Stimulated activated CD8-positive, alpha-beta memory T cell treated with anti-CD3 and anti-CD28 coated beads, Interleukin-15, amount 100 ng/mL, for 48 hours (primary cell): ENCODE measurements around the gene CELSR1.
"Not testable (repeated sequence)": the region's sequence is repeated elsewhere in the genome, so short reads cannot be mapped to it uniquely, and the experiment has no call there.

Experiments
- DNase-seq, 2 donors: peaks; one replicate each; pipeline ENCODE4 v3.0.0-alpha.2; 2020; ENCODE audit warnings: low read depth in 2 of 2

CELSR1 gene

DNA sequence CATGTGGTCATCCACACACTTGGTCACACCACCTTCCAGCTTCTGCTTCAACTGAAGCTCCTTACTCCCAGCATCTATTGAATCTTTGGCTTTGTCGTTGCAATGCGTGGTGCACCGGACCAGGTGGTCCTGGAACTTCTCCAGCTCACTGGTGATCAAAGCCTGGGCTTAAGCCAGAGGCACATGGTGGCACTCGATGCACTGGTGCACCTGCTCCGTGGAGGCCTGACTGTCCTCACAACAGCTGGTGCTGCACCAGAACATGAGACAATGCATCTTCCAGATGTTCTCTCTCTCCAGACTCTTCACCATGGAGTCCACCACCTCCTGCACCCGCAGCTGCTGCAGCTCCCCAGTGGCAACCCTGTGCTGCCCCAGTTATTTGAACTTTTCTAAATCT, 56.0 kb downstream of the CELSR1 start:
- no peak for DNase-seq

DNA sequence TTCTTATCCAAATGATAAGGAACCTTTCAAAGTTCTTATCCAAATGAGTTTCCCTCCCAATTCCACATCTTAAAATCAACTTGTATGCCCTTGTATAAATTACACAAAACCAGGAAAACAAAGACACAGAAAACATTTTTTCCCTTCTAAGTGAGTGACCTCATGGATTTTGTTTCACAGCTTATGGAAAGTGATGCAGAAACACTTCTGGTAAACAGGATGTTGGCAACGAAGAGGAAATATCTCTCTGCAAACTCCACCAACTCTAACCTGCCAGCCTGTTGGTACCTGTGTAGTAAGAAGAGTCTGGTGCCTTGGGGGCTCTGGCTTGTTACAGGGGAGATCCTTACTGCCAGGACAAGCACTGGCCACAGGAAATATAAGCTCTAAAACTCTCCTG, 57.0 kb downstream of the CELSR1 start:
- DNase-seq = no peak

GRCh38 chr22:46479046-46479445, 58.4 kb downstream of the CELSR1 start:
- DNase-seq = no peak

GRCh38 chr22:46478083-46478551, 59.3 kb downstream of the CELSR1 start:
- no peak for DNase-seq

- peak in 1 of 2 donors; percentile 25 for DNase-seq
These were observed 60.9 kb downstream of the CELSR1 start for GRCh38 chr22:46476547-46476941.

- DNase-seq = no peak
These were observed 63.4 kb downstream of the CELSR1 start for GRCh38 chr22:46473896-46474557.

GRCh38 chr22:46473021-46473779, 64.2 kb downstream of the CELSR1 start:
- no peak for DNase-seq

DNA sequence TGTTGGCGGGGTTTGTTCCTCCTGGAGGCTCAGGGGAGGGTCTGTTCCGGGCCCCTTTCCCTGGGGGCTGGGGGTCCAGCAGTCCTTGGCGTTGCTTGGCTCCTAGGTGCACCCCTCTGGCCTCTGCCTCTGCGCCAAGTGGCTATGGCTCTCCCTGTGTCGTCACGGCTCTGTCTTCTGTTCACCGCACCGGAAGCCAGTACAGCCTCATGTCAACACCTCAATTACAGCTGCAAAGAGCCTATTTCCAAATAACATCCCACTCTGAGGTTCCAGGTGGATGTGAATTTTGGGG, 64.8 kb downstream of the CELSR1 start:
- no peak for DNase-seq

- no peak for DNase-seq
These were observed 65.3 kb downstream of the CELSR1 start for GRCh38 chr22:46471901-46472721.

GRCh38 chr22:46471330-46471729, 66.1 kb downstream of the CELSR1 start:
- not testable (repeated sequence) for DNase-seq

DNA sequence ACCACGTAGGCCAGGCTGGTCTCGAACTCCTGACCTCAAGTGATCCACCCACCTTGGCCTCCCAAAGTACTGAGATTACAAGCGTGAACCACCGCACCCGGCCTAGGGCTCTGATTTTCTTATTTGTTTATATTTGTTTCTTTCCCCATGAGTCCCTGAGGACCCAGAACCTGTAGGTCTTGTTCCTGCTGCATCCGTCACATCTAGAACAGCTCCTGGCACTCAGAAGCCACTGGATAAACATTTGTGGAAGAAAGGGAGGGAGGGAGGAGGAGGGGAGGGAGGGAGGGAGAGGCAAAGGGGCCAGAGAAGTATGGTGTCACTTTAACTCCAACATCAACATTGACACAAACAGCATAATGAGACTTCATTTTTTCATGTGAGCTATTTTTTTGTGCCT, 67.7 kb downstream of the CELSR1 start:
- DNase-seq = no peak

DNA sequence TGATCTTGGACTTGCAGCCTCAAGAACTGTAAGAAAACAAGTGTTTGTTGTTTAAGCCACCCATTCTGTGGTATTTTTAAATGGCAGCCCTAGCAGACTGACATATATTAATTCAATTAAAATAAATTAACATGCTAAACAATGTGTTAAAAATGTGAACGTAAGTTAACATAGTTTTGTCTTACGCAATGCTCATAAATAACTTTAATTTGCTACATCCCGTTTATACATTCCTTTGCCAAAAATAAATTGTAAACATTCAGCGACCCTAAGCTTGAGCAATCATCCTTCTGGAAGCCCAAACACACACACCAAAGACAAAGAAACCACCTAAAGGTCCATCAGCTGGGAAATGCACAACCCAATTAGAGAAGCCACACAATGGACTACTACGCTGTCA, 70.4 kb downstream of the CELSR1 start:
- DNase-seq = no peak

- no peak for DNase-seq
These were observed 71.2 kb downstream of the CELSR1 start for GRCh38 chr22:46466255-46466676.

DNA sequence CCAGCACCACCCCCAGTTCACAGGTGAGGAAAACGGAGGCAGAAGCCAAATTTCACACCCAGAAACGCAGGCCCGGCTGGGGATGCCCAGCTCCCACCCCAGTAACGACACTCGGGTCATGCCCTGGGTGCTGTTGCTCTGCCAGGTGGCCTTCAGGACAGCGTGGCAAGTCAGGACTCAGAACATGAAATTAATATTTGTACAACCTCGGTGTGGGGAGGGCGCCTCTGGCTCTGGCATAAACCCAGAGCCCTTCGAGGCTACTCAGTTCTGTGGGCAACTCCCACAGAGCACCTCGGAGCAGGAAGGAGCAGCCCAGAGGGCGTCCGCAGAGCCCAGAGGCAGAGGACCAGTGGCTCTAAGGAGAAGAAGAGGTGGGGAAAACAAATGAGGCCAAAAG, 71.6 kb downstream of the CELSR1 start:
- no peak for DNase-seq

GRCh38 chr22:46465345-46465720, 72.1 kb downstream of the CELSR1 start:
- no peak for DNase-seq

DNA sequence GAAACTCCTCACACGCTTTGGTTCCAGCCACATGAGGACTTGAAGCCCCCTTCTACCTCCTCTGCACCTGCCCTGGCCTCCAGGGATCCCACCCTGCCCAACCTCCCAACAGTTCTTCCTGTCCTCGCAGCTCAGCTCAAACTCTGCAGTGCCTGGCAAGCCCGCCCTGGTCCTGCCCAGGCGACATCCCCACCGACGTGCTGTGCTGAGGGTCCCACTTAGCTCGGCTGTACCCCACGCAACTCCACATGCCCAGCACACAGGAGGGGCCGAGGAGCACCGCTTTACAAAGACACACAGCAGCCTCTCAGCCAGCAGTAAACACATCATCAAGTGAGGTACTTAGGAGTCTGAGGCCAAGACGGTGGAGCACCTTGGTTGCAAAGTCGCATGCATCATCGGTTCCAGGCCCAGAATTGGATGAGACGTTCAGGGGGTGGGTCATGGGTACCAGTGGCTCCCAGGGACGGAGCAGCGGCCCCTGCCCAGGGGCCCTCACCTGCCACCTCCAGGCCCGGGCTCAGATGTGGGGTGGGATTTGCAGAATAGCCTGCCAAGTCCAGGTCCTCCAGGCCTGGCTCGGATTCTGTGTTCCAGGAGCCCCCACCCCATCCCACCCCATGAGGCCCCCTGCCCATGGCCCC, 72.6 kb downstream of the CELSR1 start:
- DNase-seq = no peak

GRCh38 chr22:46464296-46464695, 73.1 kb downstream of the CELSR1 start:
- no peak for DNase-seq

DNA sequence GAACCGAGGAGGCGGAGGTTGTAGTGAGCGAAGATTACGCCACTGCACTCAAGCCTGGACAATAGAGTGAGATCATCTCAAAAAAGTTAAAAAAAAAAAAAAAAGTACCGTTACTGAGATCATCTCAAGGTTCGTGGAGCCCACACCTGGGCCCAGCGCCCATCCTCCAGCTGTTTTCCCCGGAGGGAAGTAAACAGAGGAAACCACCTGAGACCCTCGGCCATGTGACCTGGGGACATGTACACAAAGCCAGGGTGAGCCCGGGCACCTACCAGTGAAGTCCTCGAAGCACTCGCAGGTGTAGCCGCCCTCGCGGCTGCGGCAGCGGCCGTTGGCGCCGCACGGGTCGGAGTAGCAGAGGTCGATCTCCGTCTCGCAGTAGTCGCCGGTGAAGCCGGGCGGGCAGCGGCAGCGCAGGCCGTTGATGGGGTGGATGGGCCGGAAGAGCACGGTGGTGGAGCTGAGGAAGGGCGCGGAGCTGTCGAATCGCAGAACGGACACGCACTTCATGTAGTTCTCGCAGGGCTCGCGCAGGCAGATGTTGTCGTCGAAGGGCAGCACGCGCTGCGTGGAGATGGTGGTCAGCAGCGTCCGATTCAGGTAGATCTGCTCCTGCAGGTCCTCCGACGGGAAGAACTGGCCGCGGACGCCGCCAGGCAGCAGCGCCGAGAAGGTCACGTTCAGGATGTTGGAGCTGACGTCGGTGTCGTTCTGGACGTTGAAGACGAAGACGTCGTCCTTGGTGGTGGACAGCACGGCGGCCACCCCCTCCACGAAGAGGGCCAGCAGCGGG, 73.8 kb downstream of the CELSR1 start:
- DNase-seq = no peak

- no peak for DNase-seq
These were observed 74.6 kb downstream of the CELSR1 start for GRCh38 chr22:46462726-46463371.

DNA sequence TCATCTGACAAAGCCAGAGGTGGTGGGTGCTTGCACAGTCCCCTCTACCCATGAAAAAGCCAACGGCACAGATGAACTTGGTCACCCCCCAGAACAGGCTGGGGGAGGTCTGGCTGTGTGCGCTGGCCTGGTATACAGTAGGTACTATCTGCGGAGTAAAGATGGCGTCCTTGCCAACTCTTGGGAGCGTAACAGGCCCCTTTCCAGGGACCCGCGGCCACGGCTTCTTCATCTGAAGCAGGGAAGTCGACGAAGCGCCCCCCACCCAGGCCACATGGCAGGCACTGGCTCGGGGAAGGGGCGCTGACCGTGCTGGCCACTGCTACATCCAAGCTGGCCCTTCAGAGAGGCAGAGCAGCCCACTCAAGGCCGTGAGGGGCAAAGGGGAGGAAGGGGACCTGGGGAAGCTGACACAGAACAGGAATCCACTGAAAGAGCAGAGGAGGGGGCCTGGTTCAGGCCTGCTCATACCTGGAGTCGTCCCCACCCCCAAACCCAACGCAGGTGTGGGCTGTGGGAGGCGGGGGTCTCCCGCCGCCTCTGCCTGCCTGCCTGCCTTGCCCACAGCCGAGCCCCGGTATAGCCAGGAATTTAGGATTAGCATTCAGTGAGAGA, 75.7 kb downstream of the CELSR1 start:
- no peak for DNase-seq
